IMR-90 (cell line): ENCODE results near the gene ZCCHC12.

ENCODE experiments used
- BHLHE40 ChIP-seq: fragments of 150-350 bp; IDR thresholded peaks from 2 replicates; pipeline ENCODE4 v1.6.1; 2016; ENCODE audit warnings: mild to moderate bottlenecking, low read depth, low read length
- CEBPB ChIP-seq: IDR thresholded peaks from 2 replicates; pipeline ENCODE4 v1.6.1; 2012; ENCODE audit warnings: low read depth, low read length, improper control_type of control experiment
- FOS ChIP-seq: fragments of 150-350 bp; IDR thresholded peaks from 2 replicates; pipeline ENCODE4 v1.6.1; 2016; ENCODE audit warnings: low read depth, low read length
- MAFK ChIP-seq: IDR thresholded peaks from 2 replicates; pipeline ENCODE4 v1.6.1; 2012; ENCODE audit warnings: low read depth, low read length, improper control_type of control experiment
- MXI1 ChIP-seq: IDR thresholded peaks from 2 replicates; pipeline ENCODE4 v1.6.1; 2012; ENCODE audit warnings: low read depth, mild to moderate bottlenecking, low read length, moderate library complexity, borderline replicate concordance
- POLR2A ChIP-seq: IDR thresholded peaks from 2 replicates; pipeline ENCODE4 v1.6.1; 2012; ENCODE audit warnings: mild to moderate bottlenecking, low read depth, low read length
- RAD21 ChIP-seq: IDR thresholded peaks from 2 replicates; pipeline ENCODE4 v1.6.1; 2012; ENCODE audit warnings: low read length, improper control_type of control experiment
- RCOR1 ChIP-seq: IDR thresholded peaks from 2 replicates; pipeline ENCODE4 v1.6.1; 2012; ENCODE audit warnings: mild to moderate bottlenecking, low read length, improper control_type of control experiment; ENCODE audit not compliant: insufficient replicate concordance
- RFX5 ChIP-seq: IDR thresholded peaks from 2 replicates; pipeline ENCODE4 v1.8.0; 2012; ENCODE audit warnings: low read depth, mild to moderate bottlenecking, low read length, moderate library complexity
- SMC3 ChIP-seq: fragments of 150-350 bp; IDR thresholded peaks from 2 replicates; pipeline ENCODE4 v1.6.1; 2016; ENCODE audit warnings: low read depth, mild to moderate bottlenecking, antibody characterized with exemption, low read length, moderate library complexity
- USF2 ChIP-seq: fragments of 150-350 bp; IDR thresholded peaks from 2 replicates; pipeline ENCODE4 v1.6.1; 2017; ENCODE audit warnings: mild to moderate bottlenecking, antibody characterized with exemption, low read length, low read depth
- TF ChIP-seq, protein P1 (sequence below): conservative IDR thresholded peaks from 2 replicates; pipeline ENCODE4 v1.5.1; 2012; ENCODE audit warnings: mild to moderate bottlenecking, low read depth, low read length, improper control_type of control experiment
- TF ChIP-seq, protein P2 (sequence below): fragments of 150-350 bp; IDR thresholded peaks from 2 replicates; pipeline ENCODE4 v1.6.1; 2016; ENCODE audit warnings: low read depth, mild to moderate bottlenecking, low read length, moderate library complexity, borderline replicate concordance

GRCh38 chrX:118855681-118856310 lies 32.2 kb downstream of the ZCCHC12 start:
- TF ChIP-seq FOS (no peak), POLR2A (no peak), MXI1 (no peak), RCOR1 (no peak), USF2 (no peak), RFX5 (no peak), BHLHE40 (no peak), CEBPB (no peak), MAFK (no peak), RAD21 (no peak), SMC3 (no peak)
- TF ChIP-seq, protein P1, sequence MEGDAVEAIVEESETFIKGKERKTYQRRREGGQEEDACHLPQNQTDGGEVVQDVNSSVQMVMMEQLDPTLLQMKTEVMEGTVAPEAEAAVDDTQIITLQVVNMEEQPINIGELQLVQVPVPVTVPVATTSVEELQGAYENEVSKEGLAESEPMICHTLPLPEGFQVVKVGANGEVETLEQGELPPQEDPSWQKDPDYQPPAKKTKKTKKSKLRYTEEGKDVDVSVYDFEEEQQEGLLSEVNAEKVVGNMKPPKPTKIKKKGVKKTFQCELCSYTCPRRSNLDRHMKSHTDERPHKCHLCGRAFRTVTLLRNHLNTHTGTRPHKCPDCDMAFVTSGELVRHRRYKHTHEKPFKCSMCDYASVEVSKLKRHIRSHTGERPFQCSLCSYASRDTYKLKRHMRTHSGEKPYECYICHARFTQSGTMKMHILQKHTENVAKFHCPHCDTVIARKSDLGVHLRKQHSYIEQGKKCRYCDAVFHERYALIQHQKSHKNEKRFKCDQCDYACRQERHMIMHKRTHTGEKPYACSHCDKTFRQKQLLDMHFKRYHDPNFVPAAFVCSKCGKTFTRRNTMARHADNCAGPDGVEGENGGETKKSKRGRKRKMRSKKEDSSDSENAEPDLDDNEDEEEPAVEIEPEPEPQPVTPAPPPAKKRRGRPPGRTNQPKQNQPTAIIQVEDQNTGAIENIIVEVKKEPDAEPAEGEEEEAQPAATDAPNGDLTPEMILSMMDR = no peak
- TF ChIP-seq, protein P2, sequence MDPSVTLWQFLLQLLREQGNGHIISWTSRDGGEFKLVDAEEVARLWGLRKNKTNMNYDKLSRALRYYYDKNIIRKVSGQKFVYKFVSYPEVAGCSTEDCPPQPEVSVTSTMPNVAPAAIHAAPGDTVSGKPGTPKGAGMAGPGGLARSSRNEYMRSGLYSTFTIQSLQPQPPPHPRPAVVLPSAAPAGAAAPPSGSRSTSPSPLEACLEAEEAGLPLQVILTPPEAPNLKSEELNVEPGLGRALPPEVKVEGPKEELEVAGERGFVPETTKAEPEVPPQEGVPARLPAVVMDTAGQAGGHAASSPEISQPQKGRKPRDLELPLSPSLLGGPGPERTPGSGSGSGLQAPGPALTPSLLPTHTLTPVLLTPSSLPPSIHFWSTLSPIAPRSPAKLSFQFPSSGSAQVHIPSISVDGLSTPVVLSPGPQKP = no peak
